GM23338 (cell line): Measurements from ENCODE around the gene PKLR. TPM values are rescaled to one million over a fixed set of nuclear protein-coding genes. Genes with fewer than 3 reads are reported as not detected.

Experiments
- CREB1 ChIP-seq: fragments of 250-450 bp; sonication (Bioruptor Pico); IDR thresholded peaks from 2 replicates; pipeline ENCODE4 v1.5.0; 2020; ENCODE audit warnings: low read depth, mild to moderate bottlenecking, moderate library complexity
- EZH2 ChIP-seq: fragments of 200-600 bp; sonication (generic); IDR thresholded peaks from one replicate; pipeline ENCODE4 v1.8.0; 2017; ENCODE audit warnings: antibody characterized with exemption, mild to moderate bottlenecking, low read depth; ENCODE audit not compliant: unreplicated experiment
- EZH2phosphoT487 ChIP-seq: fragments of 200-600 bp; sonication (generic); IDR thresholded peaks from one replicate; pipeline ENCODE4 v1.8.1; 2018; ENCODE audit warnings: antibody characterized with exemption; ENCODE audit not compliant: unreplicated experiment
- JUNB ChIP-seq: IDR thresholded peaks from one replicate; pipeline ENCODE4 v1.6.1; 2016; ENCODE audit warnings: antibody characterized with exemption; ENCODE audit not compliant: unreplicated experiment
- NANOG ChIP-seq: IDR thresholded peaks from 2 replicates; pipeline ENCODE4 v1.6.1; 2016; ENCODE audit warnings: antibody characterized with exemption, borderline replicate concordance
- POLR2AphosphoS5 ChIP-seq: IDR thresholded peaks from 2 replicates; pipeline ENCODE4 v1.6.1; 2016; ENCODE audit warnings: antibody characterized with exemption, low read depth
- REST ChIP-seq: IDR thresholded peaks from one replicate; pipeline ENCODE4 v1.6.1; 2018; ENCODE audit warnings: antibody characterized with exemption; ENCODE audit not compliant: unreplicated experiment
- STAT1 ChIP-seq: IDR thresholded peaks from one replicate; pipeline ENCODE4 v1.6.1; 2016; ENCODE audit warnings: antibody characterized with exemption; ENCODE audit not compliant: unreplicated experiment
- ZNF114 ChIP-seq: fragments of 250-450 bp; sonication (Bioruptor Pico); IDR thresholded peaks from 2 replicates; pipeline ENCODE4 v1.5.0; 2020; ENCODE audit warnings: mild to moderate bottlenecking, moderate library complexity
- ZNF331 ChIP-seq: fragments of 250-450 bp; sonication (Bioruptor Pico); IDR thresholded peaks from 2 replicates; pipeline ENCODE4 v1.5.0; 2020; ENCODE audit warnings: low read depth, mild to moderate bottlenecking, moderate library complexity
- ZNF462 ChIP-seq: fragments of 250-450 bp; sonication (Bioruptor Pico); IDR thresholded peaks from 2 replicates; pipeline ENCODE4 v1.5.0; 2020; ENCODE audit warnings: mild to moderate bottlenecking, moderate library complexity
- polyA plus RNA-seq: library from polyadenylated mRNA; unstranded; fragments of >200 nt; fragmentation: Nextera tagmentation; extraction: Ambion mirVana; gene quantifications from 2 replicates; pipeline ENCODE4 v1.2.1, GENCODE V29; 2016
- total RNA-seq: library from RNA; depleted of rRNA; stranded (reverse); fragments of >200 nt; shearing (Covaris generic); gene quantifications from 2 replicates; pipeline ENCODE4 v1.2.3, GENCODE V29; 2014

The PKLR gene
- total and polyA plus RNA-seq, 2 experiments from 2014 or later: 2.0 to 3.7 TPM

- TF ChIP-seq ZNF462 (CRISPR knock-in tag) (no peak), NANOG (no peak), STAT1 (no peak), ZNF331 (no peak), REST (no peak), POLR2AphosphoS5 (no peak), JUNB (no peak), EZH2 (no peak), ZNF114 (no peak), EZH2phosphoT487 (no peak), CREB1 (no peak)
These were observed 49.7 kb downstream of the PKLR start (continued) for GRCh38 chr1:155251566-155251965.
